Right lobe of liver (tissue), 4 donors: ENCODE data around the gene CTIF.

Experiments used
- CTCF ChIP-seq, 4 donors: fragments of 200-600 bp in 3 of 4; fragments of 450-650 bp in 1 of 4; IDR thresholded peaks; one replicate each; pipeline versions ENCODE4 v1.5.1 to v1.8.0; 2016 to 2022; ENCODE audit warnings: antibody characterized with exemption in 4 of 4, mild to moderate bottlenecking in 2 of 4
- POLR2A ChIP-seq: fragments of 450-650 bp; IDR thresholded peaks from one replicate; pipeline ENCODE4 v1.6.1; 2017; ENCODE audit warnings: antibody characterized with exemption, mild to moderate bottlenecking
- donor health status: DM: no; HTN: no; CAD: no.
- donor health status: DM: no; HTN: no; CAD: no.
- donor health status: DM: no; HTN: yes; CAD: no.

- TF ChIP-seq CTCF (IDR thresholded peaks at IDR 0.05) (no peak), POLR2A (no peak)
These were observed 143.9 kb downstream of the CTIF start for GRCh38 chr18:48682768-48683167.
